NB4 (cell line): ENCODE results near the gene NKIRAS2.

Experiments used
- CTCF ChIP-seq: IDR thresholded peaks from one replicate; pipeline ENCODE4 v1.5.1; 2012; ENCODE audit warnings: low read depth, low read length
- MAX ChIP-seq: IDR thresholded peaks from 2 replicates; pipeline ENCODE4 v1.6.1; 2011; ENCODE audit warnings: low read depth, low read length

GRCh38 chr17:41970901-41971331 lies 49.0 kb upstream of the NKIRAS2 start:
- TF ChIP-seq CTCF (no peak), MAX (no peak)
